ENCODE measurements around the gene PTPDC1. TPM values are rescaled to one million over a fixed set of nuclear protein-coding genes. Genes with fewer than 3 reads are reported as not detected.
"Not testable (repeated sequence)": the region's sequence is repeated elsewhere in the genome, so short reads cannot be mapped to it uniquely, and the experiment has no call there.

The PTPDC1 gene
- total RNA-seq, 2 experiments from 2014 or later, result 4.2 to 4.4 TPM

DNA sequence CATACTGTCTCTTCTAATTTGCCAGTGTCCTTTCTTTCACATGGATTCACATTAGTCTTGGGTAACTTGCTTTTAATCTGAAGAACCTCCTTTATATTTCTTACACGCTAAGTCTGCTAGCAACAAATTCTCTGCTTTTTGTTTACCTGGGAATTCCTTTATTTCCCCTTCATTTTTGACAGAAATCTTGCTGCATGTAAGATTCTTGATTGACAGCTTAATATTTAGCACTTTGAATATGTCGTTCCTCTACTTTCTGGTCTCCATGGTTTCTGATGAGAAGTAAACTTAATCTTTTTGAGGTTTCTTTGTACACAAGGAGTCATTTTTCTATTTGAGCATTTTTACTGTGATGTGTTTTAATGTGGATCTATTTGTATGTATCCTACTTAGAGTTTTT is 6.2 kb upstream of the PTPDC1 start:
- peaks cover 9% of the 10 kb centered on the region for H3K36me3 Mint-ChIP-seq
- ChIA-PET POLR2A (no interaction called here), CTCF (interaction anchor here (1.2 kb wide), 1 partner anchor 135 kb away, joined by 4 read pairs; no protein-coding TSS in a partner anchor)
- intact Hi-C loops (cut with micrococcal nuclease), result no loop called here
- H3K9me3 Mint-ChIP-seq, result no peaks in the 10 kb centered on the region
- no peak overlapping the region for H3K4me3 Mint-ChIP-seq
- DNase-seq, result no peak
- no peaks in the 10 kb centered on the region for H3K4me1 Mint-ChIP-seq (ENCODE audit: low read depth)
- no peak overlapping the region for H3K27ac Mint-ChIP-seq
- H3K27me3 Mint-ChIP-seq, result no peaks in the 10 kb centered on the region

DNA sequence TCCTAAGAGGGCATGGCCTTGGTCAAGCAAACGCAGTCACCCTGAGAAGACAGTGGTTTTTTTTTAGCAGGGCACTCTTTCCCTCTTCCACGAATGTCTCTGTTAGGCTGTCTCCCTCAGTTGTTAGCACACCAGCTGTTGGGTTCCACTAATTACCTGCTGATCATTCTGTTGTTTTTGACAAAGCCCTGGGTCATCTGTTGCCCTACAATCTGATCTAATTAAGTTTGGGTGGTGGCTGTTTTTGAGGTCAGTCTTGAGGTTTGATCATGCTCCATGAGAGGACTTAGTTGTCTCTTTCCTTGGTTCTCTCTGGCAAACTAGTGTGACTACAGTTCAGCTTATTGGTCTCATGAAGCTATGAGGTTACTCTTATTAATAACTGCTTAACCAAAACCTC is 5.0 kb upstream of the PTPDC1 start:
- H3K27ac Mint-ChIP-seq, result no peak overlapping the region

DNA sequence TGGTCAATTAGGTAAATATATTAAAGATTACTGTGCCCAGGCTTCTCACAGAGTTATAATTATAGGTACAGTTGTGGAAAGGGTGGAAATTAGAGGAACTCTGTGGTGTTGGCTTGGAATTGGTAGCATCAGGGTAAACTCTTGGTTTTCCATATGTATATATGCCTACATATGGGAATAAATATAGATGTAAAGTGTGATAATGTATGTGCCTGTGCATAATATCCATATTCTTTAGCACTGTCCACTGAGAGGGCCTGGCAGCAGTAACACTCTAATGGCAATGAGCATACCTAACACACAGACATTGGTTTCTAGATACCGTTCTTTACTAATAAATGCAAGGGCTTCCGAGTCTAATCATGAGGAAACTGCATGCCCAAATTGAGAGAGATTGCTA is 4.0 kb upstream of the PTPDC1 start:
- Mint-ChIP-seq H3K27ac (no peak overlapping the region), H3K4me1 (ENCODE audit: low read depth) (no peaks in the 10 kb centered on the region), H3K4me3 (no peak overlapping the region), H3K36me3 (peaks cover 9% of the 10 kb centered on the region), H3K9me3 (no peaks in the 10 kb centered on the region), H3K27me3 (no peaks in the 10 kb centered on the region)
- intact Hi-C loops (cut with micrococcal nuclease), result no loop called here
- ChIA-PET CTCF (interaction anchor here (1.2 kb wide), 1 partner anchor 133 kb away, joined by 3 read pairs; no protein-coding TSS in a partner anchor), POLR2A (no interaction called here)
- no peak for DNase-seq

More for the DNA sequence above, 5.0 kb upstream of the PTPDC1 start:
- ChIA-PET POLR2A (no interaction called here), CTCF (interaction anchor here (1.2 kb wide), 2 partner anchors 134 kb away, joined by 3 to 4 read pairs; no protein-coding TSS in a partner anchor)
- no peak overlapping the region for H3K4me3 Mint-ChIP-seq
- H3K27me3 Mint-ChIP-seq, result no peaks in the 10 kb centered on the region
- H3K36me3 Mint-ChIP-seq, result peaks cover 9% of the 10 kb centered on the region
- DNase-seq, result no peak
- H3K4me1 Mint-ChIP-seq (ENCODE audit: low read depth), result no peaks in the 10 kb centered on the region
- H3K9me3 Mint-ChIP-seq, result no peaks in the 10 kb centered on the region
- intact Hi-C loops (cut with micrococcal nuclease), result no loop called here

DNA sequence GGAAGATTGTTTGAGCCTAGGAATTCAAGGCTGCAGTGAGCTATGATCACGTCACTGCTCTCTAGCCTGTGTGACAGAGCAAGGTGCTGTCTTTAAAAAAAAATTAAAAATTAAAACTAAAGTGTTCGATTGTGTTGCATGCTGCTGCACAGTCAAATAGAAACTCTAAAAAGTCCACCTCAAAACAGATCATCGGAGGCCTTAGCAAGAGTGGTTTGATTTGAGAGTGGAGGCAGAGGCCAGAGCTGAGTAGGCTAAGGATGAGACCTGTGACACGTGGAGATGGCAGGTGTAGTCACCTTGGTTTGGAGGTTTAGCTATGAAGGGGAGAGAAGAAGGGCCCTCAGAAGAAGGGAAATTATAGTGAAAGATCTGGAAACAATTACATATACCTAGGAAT is 2.8 kb upstream of the PTPDC1 start:
- peaks cover 9% of the 10 kb centered on the region for H3K36me3 Mint-ChIP-seq
- CTCF ChIA-PET, result interaction anchor here (0.8 kb wide), 1 partner anchor 132 kb away, joined by 3 read pairs; no protein-coding TSS in a partner anchor
- H3K9me3 Mint-ChIP-seq, result no peaks in the 10 kb centered on the region
- POLR2A ChIA-PET, result no interaction called here
- H3K27me3 Mint-ChIP-seq, result no peaks in the 10 kb centered on the region
- no peaks in the 10 kb centered on the region for H3K4me1 Mint-ChIP-seq (ENCODE audit: low read depth)
- no peak overlapping the region for H3K4me3 Mint-ChIP-seq
- no peak overlapping the region for H3K27ac Mint-ChIP-seq
- intact Hi-C loops (cut with micrococcal nuclease), result no loop called here
- DNase-seq, result no peak

DNA sequence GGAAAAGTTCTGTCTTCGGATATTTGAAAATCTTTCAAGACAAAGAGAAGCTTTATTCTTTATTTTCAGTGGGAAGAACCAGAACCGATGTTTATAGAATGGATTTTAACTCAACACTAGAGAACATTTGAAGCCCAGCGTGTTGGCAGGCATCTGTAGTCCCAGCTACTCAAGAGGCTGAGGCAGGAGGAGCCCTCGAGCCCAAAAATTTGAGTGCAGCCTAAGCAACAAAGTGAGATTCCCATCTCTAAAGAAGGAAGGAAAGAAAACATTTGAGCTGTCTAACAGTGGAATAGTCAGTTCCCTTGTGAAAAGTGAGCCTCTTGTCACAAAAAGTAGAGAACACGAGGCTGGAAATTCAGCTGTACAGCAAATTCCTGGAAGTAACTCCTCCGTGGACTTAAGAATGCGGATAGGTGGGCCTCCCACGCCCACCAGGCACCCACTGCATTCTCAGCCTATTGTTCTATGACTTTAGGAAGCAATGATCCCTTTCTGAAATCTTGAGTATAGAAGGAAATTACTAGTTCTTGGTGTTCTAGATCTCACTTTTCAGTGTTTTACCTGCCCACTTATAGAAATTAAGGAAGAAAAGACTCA is 2.3 kb upstream of the PTPDC1 start:
- DNase-seq, result no peak
- no peaks in the 10 kb centered on the region for H3K27me3 Mint-ChIP-seq
- H3K4me3 Mint-ChIP-seq, result no peak overlapping the region
- no peak overlapping the region for H3K27ac Mint-ChIP-seq
- peaks cover 9% of the 10 kb centered on the region for H3K36me3 Mint-ChIP-seq
- no peaks in the 10 kb centered on the region for H3K4me1 Mint-ChIP-seq (ENCODE audit: low read depth)
- ChIA-PET POLR2A (no interaction called here), CTCF (interaction anchor here (0.8 to 1.5 kb wide), 2 partner anchors 16 to 132 kb away, joined by 3 to 5 read pairs; no protein-coding TSS in a partner anchor)
- H3K9me3 Mint-ChIP-seq, result no peaks in the 10 kb centered on the region
- intact Hi-C loops (cut with micrococcal nuclease), result no loop called here

DNA sequence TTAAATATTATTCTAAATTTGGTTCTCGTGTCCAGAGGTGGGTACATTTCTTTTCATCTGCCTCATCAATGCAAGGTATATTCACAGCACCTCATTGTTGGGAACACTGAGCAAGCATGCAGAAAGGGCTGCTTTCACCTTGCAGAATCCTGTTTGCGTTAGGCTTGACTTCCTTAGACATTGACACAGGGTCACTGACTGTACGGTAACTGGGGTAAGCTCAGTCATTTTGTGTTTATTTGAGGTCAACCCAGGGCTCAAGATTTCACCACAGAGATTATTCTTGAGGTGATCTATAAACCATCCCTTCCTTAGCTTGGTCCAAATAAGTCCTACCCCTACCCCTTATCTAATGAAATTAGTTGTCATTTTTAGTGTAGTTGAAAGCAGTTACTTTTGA is 1.7 kb upstream of the PTPDC1 start:
- no peak overlapping the region for H3K27ac Mint-ChIP-seq
- CTCF ChIA-PET, result interaction anchor here (1.5 kb wide), 1 partner anchor 17 kb away, joined by 5 read pairs; no protein-coding TSS in a partner anchor

DNA sequence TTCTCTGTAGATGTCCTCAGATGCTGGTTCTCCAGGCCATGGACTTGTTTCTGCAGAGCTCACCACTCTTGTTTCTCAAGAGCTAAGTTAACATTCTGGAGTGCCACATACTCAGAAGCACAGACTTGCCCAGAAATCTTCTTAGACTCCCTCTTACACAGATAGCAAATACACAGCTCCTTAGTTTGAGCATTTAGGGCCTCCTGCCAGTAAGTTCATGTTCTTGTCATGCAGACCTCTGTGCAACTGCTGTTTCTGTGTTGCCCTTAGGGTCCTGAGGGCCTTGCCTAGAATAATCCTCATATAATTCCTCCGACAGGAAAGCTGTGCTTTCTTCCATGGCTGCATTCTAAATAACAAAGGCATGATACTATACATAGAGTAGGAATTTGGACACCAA is 1.3 kb upstream of the PTPDC1 start:
- H3K27ac Mint-ChIP-seq, result no peak overlapping the region
- ChIA-PET CTCF (interaction anchor here (1.5 kb wide), 1 partner anchor 17 kb away, joined by 5 read pairs; no protein-coding TSS in a partner anchor), POLR2A (no interaction called here)
- intact Hi-C loops (cut with micrococcal nuclease), result no loop called here
- no peak overlapping the region for H3K4me3 Mint-ChIP-seq
- no peaks in the 10 kb centered on the region for H3K27me3 Mint-ChIP-seq
- H3K9me3 Mint-ChIP-seq, result no peaks in the 10 kb centered on the region
- no peaks in the 10 kb centered on the region for H3K4me1 Mint-ChIP-seq (ENCODE audit: low read depth)
- DNase-seq, result no peak
- H3K36me3 Mint-ChIP-seq, result peaks cover 9% of the 10 kb centered on the region

More for the DNA sequence above, 1.7 kb upstream of the PTPDC1 start:
- H3K4me3 Mint-ChIP-seq, result no peak overlapping the region
- DNase-seq, result no peak
- H3K27me3 Mint-ChIP-seq, result no peaks in the 10 kb centered on the region
- POLR2A ChIA-PET, result no interaction called here
- peaks cover 9% of the 10 kb centered on the region for H3K36me3 Mint-ChIP-seq
- H3K4me1 Mint-ChIP-seq (ENCODE audit: low read depth), result no peaks in the 10 kb centered on the region
- intact Hi-C loops (cut with micrococcal nuclease), result no loop called here
- H3K9me3 Mint-ChIP-seq, result no peaks in the 10 kb centered on the region

DNA sequence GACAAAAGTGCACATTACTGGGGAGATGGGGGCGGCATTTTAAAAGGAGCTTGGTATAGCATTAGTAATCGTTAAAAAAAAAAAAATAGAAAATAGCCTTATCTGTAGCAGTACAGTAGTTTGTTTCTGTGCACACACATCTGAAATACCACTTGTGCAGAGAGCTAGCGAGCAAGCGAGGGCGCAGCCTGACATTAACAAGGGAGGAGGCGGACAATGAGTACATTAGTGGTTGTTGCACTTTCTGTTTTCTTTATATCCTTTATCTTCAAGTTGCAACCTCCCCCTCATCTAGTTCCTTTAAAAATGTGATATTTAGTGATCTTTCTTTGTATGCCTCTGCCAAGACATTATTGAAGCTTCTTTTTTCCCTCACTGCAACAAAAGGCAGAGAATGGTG is 880 bp upstream of the PTPDC1 start:
- Mint-ChIP-seq H3K4me1 (ENCODE audit: low read depth) (no peaks in the 10 kb centered on the region), H3K36me3 (peaks cover 9% of the 10 kb centered on the region), H3K4me3 (no peak overlapping the region), H3K27ac (no peak overlapping the region), H3K9me3 (no peaks in the 10 kb centered on the region), H3K27me3 (no peaks in the 10 kb centered on the region)
- POLR2A ChIA-PET, result no interaction called here
- intact Hi-C loops (cut with micrococcal nuclease), result no loop called here
- CTCF ChIA-PET, result interaction anchor here (1.5 kb wide), 1 partner anchor 18 kb away, joined by 5 read pairs; no protein-coding TSS in a partner anchor
- no peak for DNase-seq

DNA sequence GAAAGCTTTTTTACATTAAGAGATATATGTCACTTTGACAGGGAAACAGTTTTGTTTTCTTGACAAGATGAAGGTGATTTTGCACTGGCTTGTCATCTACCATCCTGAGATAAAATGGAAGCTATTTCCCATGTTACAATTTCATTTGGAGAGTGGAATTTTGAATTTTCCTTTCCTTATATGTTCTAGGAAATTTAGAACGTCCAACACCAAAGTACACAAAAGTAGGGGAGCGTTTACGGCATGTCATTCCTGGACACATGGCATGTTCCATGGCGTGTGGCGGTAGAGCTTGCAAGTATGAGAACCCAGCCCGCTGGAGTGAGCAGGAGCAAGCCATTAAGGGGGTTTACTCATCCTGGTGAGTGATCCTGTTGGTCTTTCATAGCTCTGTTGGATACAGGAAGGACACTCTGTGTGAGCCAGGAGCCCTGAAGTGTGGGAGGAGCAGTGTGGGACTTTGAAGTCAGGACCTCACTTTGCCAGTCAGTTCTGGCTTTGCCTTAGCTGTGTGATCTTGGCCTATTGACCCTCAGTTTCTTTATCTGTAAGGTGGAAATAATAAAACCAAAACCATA is 887 bp downstream of the PTPDC1 start:
- ChIA-PET CTCF (interaction anchor here (1.1 to 1.5 kb wide), 2 partner anchors 21 to 128 kb away, joined by 3 to 6 read pairs; no protein-coding TSS in a partner anchor), POLR2A (no interaction called here)
- intact Hi-C loops (cut with micrococcal nuclease), result no loop called here
- Mint-ChIP-seq H3K9me3 (no peaks in the 10 kb centered on the region), H3K36me3 (no peaks in the 10 kb centered on the region), H3K4me1 (ENCODE audit: low read depth) (no peaks in the 10 kb centered on the region), H3K4me3 (no peak overlapping the region), H3K27me3 (no peaks in the 10 kb centered on the region), H3K27ac (no peak overlapping the region)
- no peak for DNase-seq

DNA sequence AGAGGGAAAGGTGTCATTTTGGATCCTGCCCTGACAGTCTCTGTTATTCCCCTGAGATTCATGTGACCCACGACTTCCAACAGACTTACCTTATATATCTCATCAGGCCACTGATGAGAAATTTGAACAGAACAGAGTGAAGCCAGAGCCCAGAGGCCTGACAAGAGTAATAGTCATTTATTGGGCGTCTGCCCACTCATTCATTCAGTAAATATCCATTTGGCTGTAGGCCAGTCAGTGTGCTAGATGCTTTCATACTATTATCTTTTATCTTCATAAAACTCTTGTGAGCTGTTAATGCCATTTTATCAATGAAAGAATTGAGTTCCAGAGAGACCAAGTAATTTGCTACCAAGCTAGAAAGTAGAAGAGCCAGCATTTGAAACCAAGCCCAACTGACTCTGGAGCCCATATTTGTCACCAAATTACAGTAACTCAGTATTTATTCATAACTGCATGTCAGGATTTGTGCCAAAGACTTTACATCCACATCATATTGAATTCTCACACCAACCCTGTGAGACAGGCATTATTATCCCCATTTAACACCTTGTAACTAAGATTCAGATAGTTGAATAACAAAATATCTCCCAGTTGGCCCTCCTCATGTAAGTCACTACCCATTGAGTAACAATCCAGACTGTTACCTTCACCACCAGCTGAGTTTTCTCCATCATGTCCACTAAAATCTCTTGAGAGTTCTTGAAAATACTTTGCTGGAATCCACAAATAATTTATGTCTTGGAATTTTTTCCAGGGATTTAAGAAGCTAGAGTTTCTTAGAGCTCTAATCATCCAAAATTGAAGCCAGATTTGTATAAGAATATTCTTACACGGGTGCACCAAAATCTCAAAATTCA is 2.5 kb downstream of the PTPDC1 start:
- CTCF ChIA-PET, result interaction anchor here (2.5 kb wide), 1 partner anchor 127 kb away, joined by 11 read pairs; no protein-coding TSS in a partner anchor
- Mint-ChIP-seq H3K9me3 (no peaks in the 10 kb centered on the region), H3K4me3 (no peak overlapping the region), H3K27ac (no peak overlapping the region), H3K27me3 (no peaks in the 10 kb centered on the region), H3K4me1 (ENCODE audit: low read depth) (no peaks in the 10 kb centered on the region), H3K36me3 (no peaks in the 10 kb centered on the region)
- intact Hi-C loops (cut with micrococcal nuclease), result no loop called here
- POLR2A ChIA-PET, result no interaction called here
- no peak for DNase-seq

DNA sequence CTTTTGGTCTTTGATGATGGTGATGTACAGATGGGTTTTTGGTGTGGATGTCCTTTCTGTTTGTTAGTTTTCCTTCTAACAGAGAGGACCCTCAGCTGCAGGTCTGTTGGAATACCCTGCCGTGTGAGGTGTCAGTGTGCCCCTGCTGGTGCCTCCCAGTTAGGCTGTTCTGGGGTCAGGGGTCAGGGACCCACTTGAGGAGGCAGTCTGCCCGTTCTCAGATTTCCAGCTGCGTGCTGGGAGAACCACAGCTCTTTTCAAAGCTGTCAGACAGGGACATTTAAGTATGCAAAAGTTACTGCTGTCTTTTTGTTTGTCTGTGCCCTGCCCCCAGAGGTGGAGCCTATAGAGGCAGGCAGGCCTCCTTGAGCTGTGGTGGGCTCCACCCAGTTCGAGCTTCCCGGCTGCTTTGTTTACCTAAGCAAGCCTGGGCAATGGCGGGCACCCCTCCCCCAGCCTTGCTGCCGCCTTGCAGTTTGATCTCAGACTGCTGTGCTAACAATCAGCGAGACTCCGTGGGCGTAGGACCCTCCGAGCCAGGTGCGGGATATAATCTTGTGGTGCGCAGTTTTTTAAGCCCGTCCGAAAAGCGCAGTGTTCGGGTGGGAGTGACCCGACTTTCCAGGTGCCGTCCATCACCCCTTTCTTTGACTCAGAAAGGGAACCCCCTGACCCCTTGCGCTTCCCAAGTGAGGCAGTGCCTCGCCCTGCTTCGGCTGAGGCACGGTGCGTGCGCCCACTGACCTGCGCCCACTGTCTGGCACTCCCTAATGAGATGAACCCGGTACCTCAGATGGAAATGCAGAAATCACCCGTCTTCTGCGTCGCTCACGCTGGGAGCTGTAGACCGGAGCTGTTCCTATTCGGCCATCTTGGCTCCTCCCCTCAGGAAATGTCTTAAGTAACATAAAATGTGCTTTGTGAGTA is 10.2 kb downstream of the PTPDC1 start:
- POLR2A ChIA-PET, CTCF ChIA-PET: not testable (repeated sequence)

More for the DNA sequence above, 10.2 kb downstream of the PTPDC1 start:
- intact Hi-C loops (cut with micrococcal nuclease); H3K4me3 Mint-ChIP-seq; DNase-seq; H3K27me3 Mint-ChIP-seq; H3K4me1 Mint-ChIP-seq (ENCODE audit: low read depth); H3K36me3 Mint-ChIP-seq; H3K9me3 Mint-ChIP-seq; H3K27ac Mint-ChIP-seq: not testable (repeated sequence)
